Stimulated activated CD4-positive, alpha-beta T cell treated with anti-CD3 and anti-CD28 coated beads, Interleukin-4, amount 100 ng/mL, for 48 hours (primary cell): Measurements from ENCODE around the gene CD300LG.
"Not testable (repeated sequence)": the region's sequence is repeated elsewhere in the genome, so short reads cannot be mapped to it uniquely, and the experiment has no call there.

ENCODE experiments used
- DNase-seq, 2 donors: peaks; one replicate each; pipeline ENCODE4 v3.0.0-alpha.2; 2020; ENCODE audit warnings: low read depth in 2 of 2

CD300LG gene

DNA sequence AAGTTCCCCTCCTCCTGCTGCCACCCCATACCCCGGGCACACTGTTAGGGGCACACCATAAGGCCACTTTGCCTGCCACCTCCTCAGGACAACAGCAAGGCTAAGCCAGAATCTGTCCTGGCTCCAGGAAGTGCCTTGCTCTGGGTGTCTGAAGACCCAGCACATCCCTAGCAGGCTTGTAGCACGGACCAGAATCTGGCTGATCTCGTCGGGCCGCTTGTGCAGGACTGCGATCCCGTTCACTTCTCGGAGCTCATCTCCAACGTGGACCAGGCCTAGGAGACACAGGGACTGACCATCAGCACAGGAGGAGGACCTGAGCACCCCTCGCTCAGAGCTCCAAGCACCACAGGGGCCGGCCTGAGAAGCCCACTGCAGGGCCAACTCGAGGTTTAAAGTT is 21.4 kb upstream of the CD300LG start:
- no peak for DNase-seq

DNA sequence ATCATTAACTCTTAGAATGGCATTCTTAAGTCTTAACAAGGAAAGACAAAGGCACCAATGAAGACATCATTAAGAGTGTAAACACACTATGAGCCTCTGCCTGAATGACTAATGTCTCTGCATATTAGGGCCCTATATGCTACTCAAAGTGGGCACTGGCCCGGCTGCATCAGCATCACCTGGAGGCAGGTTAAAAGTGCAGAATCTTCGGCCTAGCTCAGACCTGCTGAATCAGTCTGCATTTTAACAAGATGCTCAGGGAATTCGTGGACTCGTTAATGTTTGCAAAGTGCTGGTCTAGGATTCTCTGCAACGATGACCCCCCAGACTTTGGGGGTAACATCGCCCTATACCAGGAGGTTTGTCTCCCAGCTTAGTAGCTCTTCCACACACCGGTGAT is 20.8 kb upstream of the CD300LG start:
- no peak for DNase-seq

DNA sequence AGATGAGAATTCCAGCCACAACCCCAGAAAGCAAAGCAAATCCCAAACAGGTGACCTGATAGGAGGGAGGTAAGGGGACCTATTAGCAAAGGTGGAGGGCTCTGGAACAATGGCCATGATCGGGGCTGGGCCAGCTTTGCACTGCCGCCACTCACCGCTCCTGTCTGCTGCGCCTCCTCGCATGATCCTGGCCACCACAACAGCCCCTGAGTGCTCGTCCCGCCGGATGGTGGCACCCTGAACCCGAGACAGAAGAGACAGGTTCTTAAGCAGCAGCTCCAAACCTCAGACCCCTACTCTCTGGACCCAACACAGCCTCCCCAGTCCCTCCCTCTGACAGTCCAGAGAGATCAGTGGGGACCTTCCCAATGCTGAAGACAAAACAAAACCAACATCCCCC is 19.4 kb upstream of the CD300LG start:
- no peak for DNase-seq

DNA sequence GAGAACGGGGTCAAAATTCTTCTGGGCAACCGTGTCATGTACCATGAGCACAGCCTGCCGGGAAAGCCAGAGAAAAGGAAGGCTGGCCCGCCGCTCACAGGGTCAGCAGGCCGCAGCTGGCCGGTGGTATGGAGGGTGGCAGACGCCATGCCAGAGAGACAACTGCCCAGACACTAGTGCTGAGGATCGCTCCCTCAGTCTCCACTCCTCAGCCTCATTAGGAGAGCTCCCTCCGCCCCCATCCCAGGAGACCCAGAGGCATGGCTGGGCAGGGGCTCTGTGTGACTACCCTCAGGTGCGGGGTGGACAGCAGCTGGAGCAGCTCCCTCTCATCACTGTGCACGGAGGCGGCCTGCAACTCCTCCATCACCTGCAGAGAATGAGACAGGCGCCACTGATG is 17.2 kb upstream of the CD300LG start:
- no peak for DNase-seq

DNA sequence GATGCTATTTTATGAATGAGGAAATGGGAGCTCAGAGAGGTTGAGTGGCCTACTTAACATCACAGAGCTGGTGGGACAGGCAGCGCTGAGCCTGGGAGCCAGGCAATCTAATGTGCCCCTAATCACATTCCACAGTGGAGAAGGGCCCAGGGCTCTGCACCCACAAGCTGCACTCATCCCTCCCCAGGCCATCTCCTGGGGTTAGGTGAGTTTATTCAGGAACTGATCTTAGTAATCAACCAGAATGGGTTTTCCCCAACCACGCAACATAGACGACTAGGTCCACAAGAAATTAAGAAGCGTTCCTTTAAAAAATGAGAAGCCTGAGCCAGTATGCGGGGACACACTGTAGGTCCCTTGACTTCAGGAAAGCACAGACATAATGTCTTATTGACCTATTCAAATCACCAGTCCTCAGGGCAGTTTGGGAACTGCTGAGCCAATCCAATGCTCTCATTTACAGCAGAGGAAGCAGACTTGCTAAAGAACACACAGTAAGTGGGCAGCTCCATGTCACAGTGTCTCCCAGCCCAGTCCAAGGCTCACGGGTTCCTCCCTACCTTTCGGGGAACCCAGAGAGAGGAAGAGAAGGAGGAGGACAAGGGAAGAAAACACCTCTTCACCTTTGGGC is 16.4 kb upstream of the CD300LG start:
- DNase-seq, result no peak

DNA sequence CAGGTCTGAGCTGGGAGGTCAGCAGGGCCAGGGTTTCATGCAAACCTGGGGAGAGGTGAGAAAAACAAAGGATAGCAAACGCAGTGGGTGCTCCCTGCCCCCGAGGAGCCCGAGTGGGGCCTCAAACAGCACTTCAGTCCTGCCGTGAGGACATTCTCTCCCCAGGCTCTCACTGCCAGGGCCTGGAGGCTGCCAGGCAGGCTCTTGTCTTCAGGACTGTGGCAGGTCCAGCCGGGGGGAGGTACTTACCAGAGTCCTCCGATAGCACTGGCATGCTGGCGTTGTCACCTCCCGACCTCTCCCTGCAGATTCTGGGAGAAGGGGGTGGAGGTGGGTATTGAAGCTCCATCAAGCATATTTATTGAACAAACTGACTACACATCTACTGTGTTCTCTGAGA is 15.3 kb upstream of the CD300LG start:
- DNase-seq, result no peak

DNA sequence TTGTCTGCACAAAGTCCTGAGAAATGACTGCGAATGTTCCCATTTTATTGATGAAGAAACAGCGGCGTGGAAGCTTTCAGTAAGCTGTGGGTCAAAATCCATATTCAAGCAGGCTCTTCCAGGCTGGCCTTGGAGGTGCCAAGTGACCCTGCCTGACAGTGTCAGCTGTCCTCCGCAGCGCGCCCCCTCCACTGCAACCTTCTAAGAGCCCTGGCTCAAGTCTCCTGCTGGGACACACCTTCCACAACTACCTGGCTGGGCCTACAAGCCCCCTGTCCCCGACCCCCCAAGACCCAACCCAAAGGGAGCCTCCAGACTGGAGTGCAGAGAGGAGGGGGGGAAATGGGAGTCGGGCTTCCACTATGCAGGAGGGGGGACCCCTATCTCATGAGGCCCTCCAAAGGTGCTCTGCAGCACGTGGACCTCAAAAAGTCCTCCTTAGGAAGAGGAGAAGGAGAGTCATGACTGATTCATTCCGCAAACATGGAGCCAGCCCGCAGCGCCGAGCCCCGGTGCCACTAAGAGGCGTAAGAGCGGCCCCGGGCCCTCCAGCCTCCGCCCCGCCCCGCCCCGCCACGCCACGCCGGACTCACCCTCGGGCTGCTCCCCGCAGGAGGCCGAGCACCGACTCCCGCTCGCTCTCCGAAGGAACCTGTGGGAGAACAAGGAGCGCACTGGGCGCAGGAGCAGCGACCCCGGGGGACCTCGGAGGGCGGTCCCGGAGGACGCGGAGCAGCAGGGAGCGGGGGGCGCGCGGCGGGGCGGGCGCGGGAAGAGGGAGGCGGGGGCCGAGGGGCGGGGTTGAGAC is 14.6 kb upstream of the CD300LG start:
- DNase-seq, result no peak

DNA sequence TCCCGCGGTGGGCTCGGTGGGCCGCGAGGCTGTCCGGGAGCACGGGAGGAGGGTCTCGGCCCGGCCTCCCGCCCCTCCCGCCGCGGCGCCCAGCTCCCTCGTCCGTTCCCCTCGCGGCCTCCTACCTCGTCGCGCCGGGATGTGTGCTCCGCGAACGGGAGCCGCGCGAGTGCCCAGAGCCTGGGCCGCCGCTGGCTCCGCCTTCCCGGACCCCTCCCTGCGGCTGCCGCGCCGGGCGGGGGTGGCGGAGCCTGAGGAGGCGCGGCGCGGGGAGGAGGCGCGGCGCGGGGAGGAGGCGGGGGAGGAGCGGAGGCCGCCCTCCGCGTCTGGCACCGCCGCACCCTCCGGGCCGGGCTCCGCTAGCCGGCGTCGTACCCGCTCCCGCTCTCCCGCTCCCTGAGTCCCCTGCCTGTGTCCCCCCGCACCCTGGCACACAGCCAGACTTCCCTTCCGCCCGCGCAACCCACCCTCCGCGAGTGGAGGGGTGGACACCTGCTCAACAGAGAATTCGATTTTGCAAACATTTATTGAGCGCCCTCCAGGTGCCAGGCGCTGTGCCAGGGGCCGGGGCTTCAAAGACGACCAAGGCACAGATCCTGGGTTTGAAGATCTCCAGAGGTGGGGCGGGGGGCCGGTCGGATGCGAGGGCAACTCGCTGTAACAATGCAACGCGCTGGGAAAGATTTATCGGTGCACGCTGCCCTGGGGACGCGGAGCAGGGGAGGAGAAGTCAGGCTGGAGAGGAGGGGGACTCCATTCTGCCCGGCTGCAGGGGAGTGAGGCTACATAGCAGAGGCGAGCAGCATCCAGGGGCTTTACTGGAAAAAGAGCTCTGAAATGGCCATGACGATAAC is 13.8 kb upstream of the CD300LG start, which contains the start of gene MPP3:
TSS of gene MPP3 (minus strand) at position 171 of the 854 bp plus-strand sequence. CDS start 1,240 bp downstream, outside the sequence.
- peak; percentile 16 to 35 for DNase-seq

DNA sequence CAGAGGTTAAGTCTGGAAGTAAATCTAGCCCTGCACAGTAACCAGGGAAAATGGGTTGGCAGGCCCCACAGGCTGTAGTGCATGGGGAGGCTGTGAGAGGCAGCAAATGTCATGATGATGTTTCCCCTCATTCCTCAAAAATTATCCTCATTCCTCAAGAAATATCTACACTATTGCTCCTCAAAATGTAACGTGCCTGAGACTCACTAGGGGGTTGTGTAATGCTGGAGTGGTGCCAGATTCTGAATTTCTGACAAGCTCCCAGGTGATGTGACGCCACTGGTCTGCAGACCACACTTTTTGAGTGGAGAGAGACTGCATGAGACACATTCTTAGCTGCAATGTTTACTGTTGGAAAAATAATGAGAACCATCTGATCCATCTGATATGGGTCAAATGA is 12.9 kb upstream of the CD300LG start:
- no peak for DNase-seq

DNA sequence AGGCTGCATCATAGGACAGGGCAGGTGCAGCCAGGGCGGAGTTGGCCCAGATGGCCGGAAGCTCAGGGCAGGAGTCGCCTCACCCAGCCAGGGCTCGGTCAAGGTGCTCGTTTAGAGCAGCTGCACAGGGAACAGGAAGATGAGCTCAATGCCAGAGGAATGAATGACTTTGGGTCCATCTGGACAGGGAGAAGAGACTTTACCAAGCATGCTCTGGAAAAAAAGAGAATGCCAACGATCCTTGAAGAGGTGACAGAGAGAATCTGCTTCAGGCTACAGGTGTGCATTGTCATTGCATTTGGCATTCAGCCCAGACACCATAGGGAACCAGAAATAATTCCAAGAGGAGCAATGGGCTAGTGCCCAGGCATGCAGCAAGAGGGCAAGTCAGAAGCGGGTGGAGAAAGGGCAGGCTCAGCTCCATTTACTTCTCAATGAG is 7.3 kb upstream of the CD300LG start:
- DNase-seq, result no peak

DNA sequence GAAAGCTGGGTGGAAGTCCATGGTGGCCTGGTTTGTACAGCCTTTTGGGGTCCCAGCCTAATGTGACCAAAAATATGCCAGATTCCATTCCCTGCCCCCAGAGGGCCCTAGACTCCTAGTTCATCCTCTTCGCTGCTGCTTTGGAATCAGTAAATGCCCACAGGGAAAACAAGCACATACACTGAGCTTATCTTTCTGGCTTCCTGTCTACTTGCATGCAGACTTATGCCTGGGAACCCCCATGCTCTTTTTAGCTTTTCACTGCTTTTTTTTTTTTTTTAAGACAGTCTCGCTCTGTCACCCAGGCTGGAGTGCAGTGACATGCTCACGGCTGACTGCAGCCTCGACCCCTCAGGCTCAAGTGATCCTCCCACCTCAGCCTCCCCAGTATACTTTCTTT is 6.2 kb upstream of the CD300LG start:
- DNase-seq, result no peak

DNA sequence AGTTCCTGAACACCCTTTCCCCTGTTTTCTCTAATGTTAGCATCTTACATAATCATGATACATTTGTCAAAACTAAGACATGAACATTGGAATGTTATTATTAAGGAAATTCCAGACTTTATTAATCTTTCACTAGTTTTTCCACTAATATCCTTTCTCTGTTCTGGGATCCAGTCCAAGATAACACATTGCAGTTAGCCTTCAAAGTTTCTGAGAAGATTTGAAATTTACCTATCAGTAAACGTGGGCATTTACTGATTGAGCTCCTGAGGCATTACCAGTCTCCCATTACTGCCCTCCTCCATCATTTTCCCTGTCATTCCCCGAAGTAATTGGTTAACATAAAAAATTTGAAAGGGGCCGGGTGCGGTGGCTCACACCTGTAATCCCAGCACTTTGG is 5.7 kb upstream of the CD300LG start:
- DNase-seq, result no peak

DNA sequence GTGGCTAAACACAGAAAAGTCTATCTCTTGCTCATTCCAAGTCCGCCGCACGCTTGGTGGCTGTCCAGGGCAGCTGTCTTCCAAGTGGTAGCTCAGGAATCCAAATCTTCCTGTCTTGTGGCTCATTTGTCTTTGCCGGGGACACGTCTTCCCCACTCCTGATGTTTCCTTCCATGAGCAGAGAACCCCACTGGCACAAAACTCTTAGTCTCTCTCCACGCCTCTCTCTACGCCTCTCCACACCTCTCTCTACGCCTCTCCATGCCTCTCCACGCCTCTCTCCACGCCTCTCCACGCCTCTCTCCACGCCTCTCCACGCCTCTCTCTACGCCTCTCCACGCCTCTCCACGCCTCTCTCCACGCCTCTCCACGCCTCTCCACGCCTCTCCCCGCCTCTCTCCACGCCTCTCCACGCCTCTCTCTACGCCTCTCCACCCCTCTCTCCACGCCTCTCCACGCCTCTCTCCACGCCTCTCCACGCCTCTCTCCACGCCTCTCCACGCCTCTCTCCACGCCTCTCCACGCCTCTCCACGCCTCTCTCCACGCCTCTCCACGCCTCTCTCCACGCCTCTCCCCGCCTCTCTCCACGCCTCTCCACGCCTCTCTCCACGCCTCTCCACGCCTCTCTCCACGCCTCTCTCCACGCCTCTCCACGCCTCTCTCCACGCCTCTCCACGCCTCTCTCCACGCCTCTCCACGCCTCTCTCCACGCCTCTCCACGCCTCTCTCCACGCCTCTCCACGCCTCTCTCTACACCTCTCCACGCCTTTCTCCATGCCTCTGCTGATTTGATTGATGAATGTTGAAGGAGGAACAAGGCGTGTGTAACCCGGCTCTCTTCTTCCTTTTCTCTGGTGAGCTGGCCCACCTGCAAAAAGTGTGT is 4.6 kb upstream of the CD300LG start:
- not testable (repeated sequence) for DNase-seq

DNA sequence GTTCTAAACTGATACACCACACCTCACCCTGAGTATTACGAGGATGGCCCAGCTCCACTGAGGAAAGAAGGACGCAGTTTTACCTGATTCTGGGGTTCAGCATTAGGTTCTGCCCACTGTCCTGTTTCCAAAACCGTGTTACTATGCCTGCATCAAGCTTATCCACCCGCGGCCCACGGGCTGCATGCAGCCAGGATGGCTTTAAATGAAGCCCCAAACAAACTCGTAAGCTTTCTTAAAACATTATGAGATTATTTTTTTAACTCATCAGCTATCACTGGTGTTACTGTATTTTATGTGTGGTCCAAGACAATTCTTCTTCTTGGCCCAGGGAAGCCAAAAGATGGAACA is 4.0 kb upstream of the CD300LG start:
- no peak for DNase-seq

DNA sequence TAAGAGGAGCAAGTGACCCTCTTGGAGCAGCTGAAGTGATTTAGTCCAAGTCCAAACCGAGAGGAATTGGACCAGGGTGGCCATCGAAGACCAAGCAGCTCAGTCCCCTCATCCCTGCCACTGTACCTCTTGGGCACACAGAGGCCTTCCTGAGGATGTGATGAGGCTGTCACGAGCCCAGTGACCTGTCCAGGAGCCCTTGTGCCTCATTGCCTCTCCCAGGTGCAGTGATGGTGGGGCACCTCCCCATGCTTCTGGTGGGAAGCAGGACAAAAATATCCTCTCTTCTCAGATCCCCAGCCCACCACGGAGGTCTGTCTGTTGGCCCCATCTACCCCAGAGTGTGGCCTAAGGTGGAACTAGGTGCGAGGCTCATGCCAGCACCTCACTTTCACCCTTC is 2.7 kb upstream of the CD300LG start:
- no peak for DNase-seq

DNA sequence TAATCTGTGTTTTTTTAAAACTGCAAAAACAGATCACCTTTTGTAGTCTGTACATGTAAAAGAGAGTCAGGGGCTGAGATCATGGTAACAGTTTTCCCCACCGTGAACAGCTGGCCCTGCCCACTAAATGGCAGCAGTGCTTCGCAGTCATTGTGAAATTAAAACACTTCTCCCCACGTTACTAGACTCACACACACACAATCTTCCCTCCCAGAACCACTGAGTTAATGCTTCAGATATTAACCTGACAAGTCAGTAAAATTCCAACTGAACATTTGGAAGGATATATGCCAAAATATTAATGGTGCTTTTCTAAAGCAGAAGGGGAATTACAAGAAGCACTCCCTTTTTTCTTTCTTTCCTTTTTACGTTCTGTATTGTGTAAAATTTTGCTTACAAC is 1.2 kb upstream of the CD300LG start:
- no peak for DNase-seq

DNA sequence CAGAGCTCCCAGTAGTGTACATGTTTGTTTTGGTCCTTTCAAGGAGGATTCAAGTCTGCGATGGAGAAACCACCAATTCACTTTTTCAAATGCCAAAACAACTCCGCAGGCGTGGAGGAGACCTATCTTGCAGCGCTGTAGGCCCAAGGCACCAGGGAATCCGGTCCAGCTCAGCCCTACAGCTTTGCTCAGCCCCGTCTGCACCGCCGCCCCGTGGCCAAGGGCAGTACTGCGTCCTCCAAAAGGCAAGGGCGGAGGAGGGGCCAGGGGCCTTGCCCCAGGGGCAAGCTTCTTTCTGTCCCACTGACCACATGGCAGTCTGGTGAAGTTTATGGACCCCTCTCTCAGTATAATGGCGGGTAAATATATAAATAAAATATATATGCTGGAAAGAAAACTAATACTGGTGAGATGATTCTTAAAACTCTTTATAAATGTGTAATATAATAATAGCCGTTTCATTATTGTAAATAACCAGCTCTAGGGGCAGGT is 709 bp upstream of the CD300LG start:
- DNase-seq, result peak; percentile 68 to 88

DNA sequence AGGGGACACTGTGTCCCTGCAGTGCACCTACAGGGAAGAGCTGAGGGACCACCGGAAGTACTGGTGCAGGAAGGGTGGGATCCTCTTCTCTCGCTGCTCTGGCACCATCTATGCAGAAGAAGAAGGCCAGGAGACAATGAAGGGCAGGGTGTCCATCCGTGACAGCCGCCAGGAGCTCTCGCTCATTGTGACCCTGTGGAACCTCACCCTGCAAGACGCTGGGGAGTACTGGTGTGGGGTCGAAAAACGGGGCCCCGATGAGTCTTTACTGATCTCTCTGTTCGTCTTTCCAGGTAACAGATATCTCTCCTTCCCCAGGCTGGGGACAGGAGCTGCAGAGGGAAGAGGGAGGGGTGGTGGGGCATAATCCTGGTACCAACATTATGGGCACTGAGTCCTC is 1.6 kb downstream of the CD300LG start:
- DNase-seq, result no peak

DNA sequence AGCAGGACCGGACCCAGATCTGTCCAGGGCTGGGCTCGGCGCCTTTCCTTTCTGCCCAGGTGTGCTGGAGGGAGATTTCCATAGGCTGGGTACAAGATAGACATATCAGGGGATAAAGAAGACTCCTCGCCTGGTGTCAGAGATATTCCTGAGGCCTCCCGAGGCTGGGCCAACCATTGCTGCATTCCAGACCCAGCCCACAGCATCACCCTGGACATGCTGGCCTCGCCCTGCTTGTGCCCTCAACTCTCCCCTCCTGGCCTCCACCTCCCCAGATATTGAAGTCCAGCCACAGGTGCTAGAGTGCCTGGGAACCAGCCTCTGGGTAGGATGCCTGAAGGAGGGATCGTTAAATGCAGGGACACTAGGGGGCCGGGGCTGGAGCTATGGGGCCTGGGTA is 2.1 kb downstream of the CD300LG start:
- DNase-seq, result no peak

DNA sequence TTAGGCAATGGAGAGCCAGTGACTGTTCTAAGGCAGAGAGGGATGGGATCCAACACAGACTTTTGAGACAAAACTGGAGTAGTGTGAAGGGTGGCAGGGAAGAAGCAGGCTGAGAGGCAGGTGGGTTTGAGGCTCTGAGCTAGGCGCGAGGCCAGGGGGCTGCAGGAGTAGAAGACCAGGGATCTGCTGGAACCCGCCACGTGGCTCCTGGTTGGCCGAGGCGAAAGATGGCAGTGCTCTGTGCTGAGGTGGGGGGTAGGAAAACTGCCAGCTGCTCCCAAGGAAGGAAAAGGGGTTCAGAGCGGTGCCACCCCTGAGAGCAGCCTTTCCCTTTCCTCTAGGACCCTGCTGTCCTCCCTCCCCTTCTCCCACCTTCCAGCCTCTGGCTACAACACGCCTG is 5.6 kb downstream of the CD300LG start:
- DNase-seq, result no peak

DNA sequence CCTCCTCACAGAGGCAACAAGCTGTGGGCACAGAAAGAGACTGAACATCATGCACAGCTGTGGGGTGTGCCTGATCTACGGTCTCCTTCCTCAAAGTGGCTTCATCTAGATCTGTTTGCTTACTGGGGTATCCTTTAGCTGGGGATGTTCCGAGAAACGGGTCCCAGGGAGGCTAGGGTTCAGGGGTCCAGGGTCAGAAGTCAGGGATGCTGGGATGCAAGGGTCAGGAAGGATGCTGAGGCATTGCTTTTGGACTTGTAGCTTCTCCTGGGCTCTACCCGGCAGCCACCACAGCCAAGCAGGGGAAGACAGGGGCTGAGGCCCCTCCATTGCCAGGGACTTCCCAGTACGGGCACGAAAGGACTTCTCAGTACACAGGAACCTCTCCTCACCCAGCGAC is 6.6 kb downstream of the CD300LG start:
- DNase-seq, result no peak
